CD4-positive, alpha-beta memory T cell (primary cell): ENCODE results near the gene SIMC1. TPM values are rescaled to one million over a fixed set of nuclear protein-coding genes. Genes with fewer than 3 reads are reported as not detected.
"Not testable (repeated sequence)": the region's sequence is repeated elsewhere in the genome, so short reads cannot be mapped to it uniquely, and the experiment has no call there.

Source experiments
- CTCF ChIA-PET: fragments of 350-600 bp; sonication (Branson Sonifier 250); formaldehyde crosslinking; loops from one replicate; lab custom pipeline; 2021; ENCODE audit warnings: inconsistent platforms; ENCODE audit not compliant: partially characterized antibody; lab: Charles Lee
- POLR2A ChIA-PET: fragments of 350-600 bp; sonication (Branson Sonifier 250); formaldehyde crosslinking; loops from one replicate; lab custom pipeline; 2021; ENCODE audit not compliant: partially characterized antibody; lab: Charles Lee
- DNase-seq, 5 donors: peaks; one replicate each; pipeline versions ENCODE4 v3.0.0 to v3.0.0-alpha.2; 2020 to 2022; ENCODE audit warnings: mixed read lengths in 1 of 5
- H3K27ac ChIP-seq: one replicate; pipeline ENCODE4 v1.7.0; 2013; ENCODE audit warnings: low read depth, low read length
- H3K27me3 ChIP-seq: 2 replicates; pipeline ENCODE4 v1.7.0; 2013; ENCODE audit warnings: mild to moderate bottlenecking, low read length, moderate library complexity; ENCODE audit not compliant: insufficient read depth
- H3K36me3 ChIP-seq: 2 replicates; pipeline ENCODE4 v1.7.0; 2013; ENCODE audit warnings: mild to moderate bottlenecking, low read length, moderate library complexity; ENCODE audit not compliant: insufficient read depth
- H3K4me1 ChIP-seq: 2 replicates; pipeline ENCODE4 v1.7.0; 2013; ENCODE audit warnings: mild to moderate bottlenecking, low read length, moderate library complexity; ENCODE audit not compliant: insufficient read depth
- H3K4me3 ChIP-seq, 2 donors: one replicate each; pipeline ENCODE4 v1.7.0; 2013; ENCODE audit warnings: low read length in 2 of 2, mild to moderate bottlenecking in 1 of 2
- H3K9me3 ChIP-seq, 2 donors: one replicate each; pipeline ENCODE4 v1.7.0; 2013; ENCODE audit warnings: low read length in 2 of 2, control low read depth in 1 of 2; ENCODE audit not compliant: control insufficient read depth in 1 of 2
- H3K27ac Mint-ChIP-seq, 7 donors: one replicate each; pipeline ENCODE4 v1.8.0; 2020 to 2021; ENCODE audit warnings: mixed read lengths in 7 of 7, mild to moderate bottlenecking in 6 of 7, inconsistent platforms in 3 of 7, moderate library complexity in 3 of 7
- H3K27me3 Mint-ChIP-seq, 2 donors: one replicate each; pipeline ENCODE4 v1.8.0; 2020 to 2021; ENCODE audit warnings: mixed read lengths in 2 of 2
- H3K36me3 Mint-ChIP-seq, 2 donors: one replicate each; pipeline ENCODE4 v1.8.0; 2020 to 2021; ENCODE audit warnings: mixed read lengths in 2 of 2, inconsistent platforms in 1 of 2, mild to moderate bottlenecking in 1 of 2
- H3K4me1 Mint-ChIP-seq, 4 donors: one replicate each; pipeline ENCODE4 v1.8.0; 2020 to 2021; ENCODE audit warnings: mixed read lengths in 4 of 4, mild to moderate bottlenecking in 1 of 4
- H3K4me3 Mint-ChIP-seq, 8 donors: one replicate each; pipeline ENCODE4 v1.8.0; 2020 to 2021; ENCODE audit warnings: mixed read lengths in 8 of 8, mild to moderate bottlenecking in 7 of 8, moderate library complexity in 6 of 8, inconsistent platforms in 3 of 8
- H3K9me3 Mint-ChIP-seq, 8 donors: one replicate each; pipeline ENCODE4 v1.8.0; 2020 to 2021; ENCODE audit warnings: mixed read lengths in 8 of 8, mild to moderate bottlenecking in 5 of 8, inconsistent platforms in 3 of 8, moderate library complexity in 1 of 8
- intact Hi-C: fragments of 100-400 bp; cut with micrococcal nuclease; formaldehyde crosslinking; loops from one replicate; pipeline ENCODE4 v1.15.1; 2023
- polyA plus RNA-seq, 2 donors: library from polyadenylated mRNA; unstranded; fragments of 300-500 nt; fragmentation: Illumina TruSeq; gene quantifications; one replicate each; pipeline ENCODE4 v1.2.3, GENCODE V29; 2021
- total RNA-seq, 2 experiments: library from RNA; stranded (reverse); gene quantifications; one replicate each; pipeline ENCODE4 v1.2.3, GENCODE V29; 2021

SIMC1 gene
- total and polyA plus RNA-seq, 4 experiments from 2014 or later, result 3.1 to 27.3 (median 21.6) TPM

- H3K27me3 Mint-ChIP-seq, H3K4me3 ChIP-seq, CTCF ChIA-PET, H3K9me3 Mint-ChIP-seq, H3K27ac ChIP-seq, intact Hi-C loops, H3K27ac Mint-ChIP-seq, POLR2A ChIA-PET, H3K36me3 ChIP-seq, H3K36me3 Mint-ChIP-seq, H3K4me1 ChIP-seq, H3K27me3 ChIP-seq, H3K9me3 ChIP-seq: not testable (repeated sequence)
- Mint-ChIP-seq H3K4me3 (peak overlapping the region in 4 of 8 donors; percentile 21 to 68 (median 46)), H3K4me1 (peaks cover 0 to 13% (median 5%) of the 10 kb centered on the region in 4 donors)
- DNase-seq, result peak in 1 of 5 donors; percentile 4
Measured at GRCh38 chr5:176194238-176195083, 43.8 kb upstream of the SIMC1 start.

GRCh38 chr5:176195084-176195413 is 43.2 kb upstream of the SIMC1 start:
- H3K36me3 ChIP-seq, H3K9me3 Mint-ChIP-seq, H3K36me3 Mint-ChIP-seq, H3K27ac ChIP-seq, H3K9me3 ChIP-seq, POLR2A ChIA-PET, H3K4me1 ChIP-seq, H3K27me3 ChIP-seq, H3K4me3 ChIP-seq, H3K27ac Mint-ChIP-seq, H3K27me3 Mint-ChIP-seq, intact Hi-C loops, DNase-seq, CTCF ChIA-PET: not testable (repeated sequence)
- H3K4me3 Mint-ChIP-seq, result peak overlapping the region in 4 of 8 donors; percentile 30 to 57 (median 46)
- peaks cover 0 to 13% (median 7%) of the 10 kb centered on the region in 4 donors for H3K4me1 Mint-ChIP-seq

GRCh38 chr5:176195487-176196207 is 42.6 kb upstream of the SIMC1 start:
- H3K27me3 ChIP-seq, H3K36me3 ChIP-seq, H3K36me3 Mint-ChIP-seq, CTCF ChIA-PET, H3K9me3 Mint-ChIP-seq, H3K9me3 ChIP-seq, intact Hi-C loops, H3K4me1 ChIP-seq, H3K27ac ChIP-seq, H3K27me3 Mint-ChIP-seq, H3K4me3 ChIP-seq, POLR2A ChIA-PET: not testable (repeated sequence)
- Mint-ChIP-seq H3K27ac (peak overlapping the region in 1 of 7 donors; percentile 18), H3K4me1 (peaks cover 0 to 13% (median 7%) of the 10 kb centered on the region in 4 donors), H3K4me3 (peak overlapping the region in 5 of 8 donors; percentile 30 to 57 (median 45))
- DNase-seq, result peak in 2 of 5 donors; percentile 18 to 44

- POLR2A ChIA-PET, CTCF ChIA-PET, DNase-seq, H3K9me3 Mint-ChIP-seq, H3K27me3 Mint-ChIP-seq, H3K27ac ChIP-seq, H3K27ac Mint-ChIP-seq, H3K36me3 Mint-ChIP-seq, H3K36me3 ChIP-seq, H3K4me3 ChIP-seq, H3K4me1 ChIP-seq, intact Hi-C loops, H3K9me3 ChIP-seq, H3K4me3 Mint-ChIP-seq, H3K27me3 ChIP-seq: not testable (repeated sequence)
- H3K4me1 Mint-ChIP-seq, result peaks cover 0 to 13% (median 7%) of the 10 kb centered on the region in 4 donors
Measured at GRCh38 chr5:176196781-176197180, 41.4 kb upstream of the SIMC1 start.

GRCh38 chr5:176197234-176197858 is 40.9 kb upstream of the SIMC1 start:
- POLR2A ChIA-PET, H3K27ac ChIP-seq, H3K36me3 Mint-ChIP-seq, intact Hi-C loops, H3K27ac Mint-ChIP-seq, H3K36me3 ChIP-seq, DNase-seq, CTCF ChIA-PET, H3K4me1 ChIP-seq, H3K9me3 Mint-ChIP-seq, H3K4me3 ChIP-seq, H3K27me3 Mint-ChIP-seq, H3K9me3 ChIP-seq, H3K27me3 ChIP-seq: not testable (repeated sequence)
- peaks cover 0 to 13% (median 7%) of the 10 kb centered on the region in 4 donors for H3K4me1 Mint-ChIP-seq
- H3K4me3 Mint-ChIP-seq, result peak overlapping the region in 3 of 8 donors; percentile 16 to 46 (median 46)

GRCh38 chr5:176198299-176198698 is 39.9 kb upstream of the SIMC1 start:
- CTCF ChIA-PET, POLR2A ChIA-PET: not testable (repeated sequence)

More at GRCh38 chr5:176198299-176198698, 39.9 kb upstream of the SIMC1 start:
- H3K9me3 Mint-ChIP-seq, H3K9me3 ChIP-seq, H3K27me3 ChIP-seq, H3K27ac ChIP-seq, H3K4me1 ChIP-seq, intact Hi-C loops, H3K36me3 Mint-ChIP-seq, H3K4me3 ChIP-seq, H3K27ac Mint-ChIP-seq, H3K36me3 ChIP-seq, DNase-seq: not testable (repeated sequence)
- Mint-ChIP-seq H3K27me3 (peaks cover 8 to 12% of the 10 kb centered on the region in 2 donors), H3K4me1 (peaks cover 1 to 13% (median 7%) of the 10 kb centered on the region in 4 donors), H3K4me3 (peak overlapping the region in 3 of 8 donors; percentile 38 to 53 (median 39))
